Left ventricle myocardium inferior (tissue), 1 donor: ENCODE results near the gene GPR143. TPM values are rescaled to one million over a fixed set of nuclear protein-coding genes. Genes with fewer than 3 reads are reported as not detected.

ENCODE experiments used
- DNase-seq: peaks from one replicate; pipeline ENCODE4 v3.0.0-alpha.2; 2020
- H3K27ac ChIP-seq: fragments of 200-600 bp; replicated peaks from 2 replicates; pipeline ENCODE4 v1.8.0; 2021
- H3K27me3 ChIP-seq: fragments of 200-600 bp; 2 replicates; pipeline ENCODE4 v1.8.0; 2021; ENCODE audit warnings: low read depth
- H3K36me3 ChIP-seq: fragments of 200-600 bp; 2 replicates; pipeline ENCODE4 v1.8.0; 2021
- H3K4me1 ChIP-seq: fragments of 200-600 bp; 2 replicates; pipeline ENCODE4 v1.8.0; 2021
- H3K4me3 ChIP-seq: fragments of 200-600 bp; 2 replicates; pipeline ENCODE4 v1.8.0; 2021; ENCODE audit warnings: mild to moderate bottlenecking, moderate library complexity
- H3K9me3 ChIP-seq: fragments of 200-600 bp; replicated peaks from 2 replicates; pipeline ENCODE4 v1.8.0; 2021
- intact Hi-C: fragments of 100-400 bp; cut with micrococcal nuclease; formaldehyde crosslinking; loops from one replicate; pipeline ENCODE4 v1.11.0; 2022
- total RNA-seq: library from RNA; stranded (reverse); fragmentation: NEBNext Ultra II Directional; extraction: Animal tissue kit (Norgen Biotek cat#: 25700); gene quantifications from one replicate; pipeline ENCODE4 v1.2.1, GENCODE V29; 2021
- TF ChIP-seq, protein P1 (sequence below): fragments of 200-600 bp; IDR thresholded peaks from 2 replicates; pipeline ENCODE4 v1.8.0; 2021; ENCODE audit warnings: antibody characterized with exemption, mild to moderate bottlenecking, borderline replicate concordance
- donor health status: DM: no; HTN: yes; CAD: no; lungs with severe emphysema.

Gene GPR143
- total RNA-seq, 1 donor from 2014 or later: not detected

DNA sequence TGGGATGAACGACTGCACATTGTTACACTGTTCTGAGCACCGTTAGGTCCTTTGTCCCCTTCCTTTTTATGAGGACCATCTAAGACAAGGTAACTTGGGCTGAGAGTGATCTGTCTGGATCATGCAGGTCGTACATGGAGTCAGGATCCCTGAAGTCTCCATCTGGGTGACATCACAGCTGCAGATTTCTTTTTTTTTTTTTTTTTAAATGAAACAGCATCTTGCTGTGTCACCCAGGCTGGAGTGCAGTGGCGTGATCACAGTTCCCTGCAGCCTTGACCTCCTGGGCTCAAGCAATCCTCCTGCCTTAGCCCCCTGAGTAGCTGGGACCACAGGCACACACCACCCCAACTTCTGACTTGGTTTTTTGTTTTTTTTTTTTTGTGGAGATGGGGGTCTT lies 37.1 kb upstream of the GPR143 start:
- TF ChIP-seq, protein P1, sequence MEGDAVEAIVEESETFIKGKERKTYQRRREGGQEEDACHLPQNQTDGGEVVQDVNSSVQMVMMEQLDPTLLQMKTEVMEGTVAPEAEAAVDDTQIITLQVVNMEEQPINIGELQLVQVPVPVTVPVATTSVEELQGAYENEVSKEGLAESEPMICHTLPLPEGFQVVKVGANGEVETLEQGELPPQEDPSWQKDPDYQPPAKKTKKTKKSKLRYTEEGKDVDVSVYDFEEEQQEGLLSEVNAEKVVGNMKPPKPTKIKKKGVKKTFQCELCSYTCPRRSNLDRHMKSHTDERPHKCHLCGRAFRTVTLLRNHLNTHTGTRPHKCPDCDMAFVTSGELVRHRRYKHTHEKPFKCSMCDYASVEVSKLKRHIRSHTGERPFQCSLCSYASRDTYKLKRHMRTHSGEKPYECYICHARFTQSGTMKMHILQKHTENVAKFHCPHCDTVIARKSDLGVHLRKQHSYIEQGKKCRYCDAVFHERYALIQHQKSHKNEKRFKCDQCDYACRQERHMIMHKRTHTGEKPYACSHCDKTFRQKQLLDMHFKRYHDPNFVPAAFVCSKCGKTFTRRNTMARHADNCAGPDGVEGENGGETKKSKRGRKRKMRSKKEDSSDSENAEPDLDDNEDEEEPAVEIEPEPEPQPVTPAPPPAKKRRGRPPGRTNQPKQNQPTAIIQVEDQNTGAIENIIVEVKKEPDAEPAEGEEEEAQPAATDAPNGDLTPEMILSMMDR: no peak
- no peak overlapping the region for H3K27ac ChIP-seq
- intact Hi-C loops: no loop called here
- H3K4me3 ChIP-seq: no peak overlapping the region
- no peaks in the 10 kb centered on the region for H3K36me3 ChIP-seq
- H3K27me3 ChIP-seq: no peaks in the 10 kb centered on the region
- no peaks in the 10 kb centered on the region for H3K4me1 ChIP-seq
- peaks cover 8% of the 10 kb centered on the region for H3K9me3 ChIP-seq
- DNase-seq: no peak

DNA sequence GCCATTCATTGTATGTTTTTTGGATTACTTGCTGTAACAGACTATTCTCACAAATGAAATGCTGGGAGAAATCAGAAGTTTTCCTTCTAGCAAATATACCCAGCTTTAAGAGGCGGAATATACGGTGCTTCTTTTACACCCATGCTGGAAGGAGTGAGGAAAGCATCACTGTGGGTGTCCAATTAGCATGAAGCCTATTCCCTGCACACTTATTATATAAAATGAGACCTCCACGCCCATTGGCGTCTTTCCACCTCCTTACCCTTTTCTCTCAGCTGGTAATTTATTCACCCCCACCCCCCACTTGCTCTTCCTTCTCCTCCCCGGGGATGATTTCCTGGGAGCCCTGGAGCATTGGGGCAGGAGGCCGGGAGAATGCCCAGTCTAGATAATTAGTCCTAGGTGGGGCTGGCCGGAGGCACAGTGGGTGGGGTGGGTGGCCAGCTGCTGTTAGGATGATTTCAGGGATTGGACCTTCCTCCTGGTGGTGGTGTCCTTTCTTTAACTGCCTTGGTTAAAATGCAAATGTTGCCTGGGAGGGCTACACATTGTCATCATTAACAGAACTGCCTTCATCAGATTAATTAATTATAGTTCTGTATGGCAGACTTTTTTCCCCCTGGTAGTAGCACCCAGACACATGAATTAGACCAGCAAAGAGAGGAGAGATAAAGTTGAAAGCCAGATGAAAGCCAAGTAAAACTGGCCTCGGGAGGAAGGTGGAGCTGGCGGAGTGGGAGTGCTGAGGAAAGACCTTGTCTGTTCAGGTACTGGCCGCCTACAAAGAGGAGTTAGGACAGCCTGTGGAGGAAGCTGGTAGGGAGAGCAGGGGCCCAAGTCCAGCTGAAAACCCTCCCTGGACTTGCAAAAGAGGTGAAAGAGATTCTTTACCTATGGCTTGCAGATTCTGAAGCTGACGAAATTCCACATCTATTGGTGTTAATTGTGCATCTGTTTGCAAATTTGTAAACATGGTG lies 32.0 kb upstream of the GPR143 start:
- Histone ChIP-seq H3K4me1 (no peaks in the 10 kb centered on the region), H3K27ac (no peak overlapping the region), H3K27me3 (no peaks in the 10 kb centered on the region), H3K9me3 (peaks cover 8% of the 10 kb centered on the region), H3K36me3 (no peaks in the 10 kb centered on the region), H3K4me3 (no peak overlapping the region)
- intact Hi-C loops: no loop called here
- no peak for DNase-seq
- TF ChIP-seq, protein P1: no peak

DNA sequence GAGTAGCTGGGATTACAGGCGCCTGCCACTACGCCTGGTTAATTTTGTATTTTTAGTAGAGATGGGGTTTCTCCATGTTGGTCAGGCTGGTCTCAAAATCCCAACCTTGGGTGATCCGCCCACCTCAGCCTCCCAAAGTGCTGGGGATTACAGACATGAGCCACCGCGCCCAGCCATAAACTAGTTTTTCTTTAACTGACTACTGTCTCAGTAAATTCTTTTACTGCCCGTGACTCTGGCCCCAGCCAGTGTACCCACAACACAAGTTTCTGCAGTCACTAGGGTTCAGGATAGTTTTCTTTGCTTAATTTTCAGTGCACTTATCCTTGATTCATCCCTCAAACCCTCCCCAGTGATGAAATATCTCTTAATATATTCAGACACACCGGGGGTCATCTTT lies 28.8 kb upstream of the GPR143 start:
- H3K4me1 ChIP-seq: no peaks in the 10 kb centered on the region
- intact Hi-C loops: no loop called here
- TF ChIP-seq, protein P1: no peak

DNA sequence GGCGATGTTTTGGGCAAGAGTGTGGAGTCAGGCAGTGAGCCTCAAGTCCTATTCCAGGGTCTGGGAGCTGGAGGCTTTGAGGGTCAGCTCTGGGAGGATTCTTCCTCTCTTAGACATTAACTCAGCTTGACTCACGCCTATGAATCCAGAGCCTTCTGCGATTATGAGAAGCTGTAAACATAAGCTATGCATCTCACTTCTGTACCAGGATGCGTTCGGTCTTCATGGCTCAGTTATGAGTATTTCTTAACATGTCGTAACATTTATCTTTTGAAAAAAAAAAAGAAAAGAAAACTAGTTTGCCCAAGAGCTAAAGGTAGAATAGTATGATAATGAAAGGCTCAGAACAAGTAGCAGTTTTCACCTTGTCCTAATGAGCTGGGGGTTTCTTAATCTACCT lies 25.2 kb upstream of the GPR143 start:
- TF ChIP-seq, protein P1: no peak

More for the DNA sequence above, 28.8 kb upstream of the GPR143 start:
- H3K4me3 ChIP-seq: no peak overlapping the region
- H3K36me3 ChIP-seq: no peaks in the 10 kb centered on the region
- H3K27ac ChIP-seq: no peak overlapping the region
- no peaks in the 10 kb centered on the region for H3K27me3 ChIP-seq
- peaks cover under 1% of the 10 kb centered on the region for H3K9me3 ChIP-seq
- DNase-seq: no peak

DNA sequence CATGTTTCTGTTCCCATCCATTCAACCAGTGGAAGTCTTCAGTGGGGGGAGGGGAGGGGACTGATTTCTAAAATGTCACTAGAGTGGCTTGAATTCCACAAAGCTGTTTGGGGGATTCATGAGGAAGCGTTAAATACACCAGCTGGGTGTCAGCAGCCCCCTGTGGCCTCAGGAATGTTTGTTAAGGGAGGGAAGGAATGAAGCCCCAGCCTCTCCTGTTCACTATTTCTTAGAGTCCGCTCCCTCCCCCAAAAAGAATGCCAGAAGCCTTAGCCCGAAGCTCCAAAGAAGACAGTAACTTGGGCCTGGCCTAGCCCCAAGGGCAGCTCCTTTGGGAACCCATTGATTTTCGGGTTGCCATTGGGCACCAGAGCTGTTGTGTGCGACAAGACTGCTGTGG lies 23.9 kb upstream of the GPR143 start:
- TF ChIP-seq, protein P1: no peak
- H3K4me1 ChIP-seq: peaks cover 7% of the 10 kb centered on the region
- no peak for DNase-seq
- H3K27ac ChIP-seq: no peak overlapping the region
- no peak overlapping the region for H3K4me3 ChIP-seq
- no peaks in the 10 kb centered on the region for H3K9me3 ChIP-seq
- peaks cover 4% of the 10 kb centered on the region for H3K27me3 ChIP-seq
- H3K36me3 ChIP-seq: no peaks in the 10 kb centered on the region
- intact Hi-C loops: no loop called here

More for the DNA sequence above, 25.2 kb upstream of the GPR143 start:
- H3K27ac ChIP-seq: no peak overlapping the region
- intact Hi-C loops: no loop called here
- no peak for DNase-seq
- H3K9me3 ChIP-seq: no peaks in the 10 kb centered on the region
- no peak overlapping the region for H3K4me3 ChIP-seq
- H3K4me1 ChIP-seq: peaks cover 7% of the 10 kb centered on the region
- H3K36me3 ChIP-seq: no peaks in the 10 kb centered on the region
- H3K27me3 ChIP-seq: peaks cover 4% of the 10 kb centered on the region
